Neural crest cell (in vitro differentiated cells): Measurements from ENCODE around the gene ARHGAP6. TPM values are rescaled to one million over a fixed set of nuclear protein-coding genes. Genes with fewer than 3 reads are reported as not detected.

Experiments used
- DNase-seq: peaks from one replicate; pipeline ENCODE4 v3.0.0; 2021; ENCODE audit warnings: low read depth, mixed read lengths, low spot score
- H3K27ac Mint-ChIP-seq: one replicate; pipeline ENCODE4 v1.8.0; 2021; ENCODE audit warnings: mild to moderate bottlenecking, mixed read lengths; ENCODE audit not compliant: unreplicated experiment
- H3K27me3 Mint-ChIP-seq: 2 replicates; pipeline ENCODE4 v1.8.0; 2021; ENCODE audit warnings: low read depth, mild to moderate bottlenecking, mixed read lengths
- H3K36me3 Mint-ChIP-seq: 2 replicates; pipeline ENCODE4 v1.8.0; 2021; ENCODE audit warnings: low read depth, mild to moderate bottlenecking, mixed read lengths
- H3K4me1 Mint-ChIP-seq: 2 replicates; pipeline ENCODE4 v1.8.0; 2021; ENCODE audit warnings: mixed read lengths
- H3K4me3 Mint-ChIP-seq: one replicate; pipeline ENCODE4 v1.8.0; 2021; ENCODE audit warnings: mild to moderate bottlenecking, mixed read lengths
- H3K9me3 Mint-ChIP-seq: 2 replicates; pipeline ENCODE4 v1.8.0; 2021; ENCODE audit warnings: mixed read lengths
- CTCF ChIP-seq: fragments of 200-600 bp; sonication (generic); conservative IDR thresholded peaks from 2 replicates; pipeline ENCODE4 v1.5.0; 2021; ENCODE audit warnings: antibody characterized with exemption, mild to moderate bottlenecking
- total RNA-seq: library from RNA; stranded (reverse); gene quantifications from 2 replicates; pipeline ENCODE4 v1.2.1, GENCODE V29; 2021

Gene ARHGAP6
- total RNA-seq, 1 donor from 2014 or later: 2.7 TPM

DNA sequence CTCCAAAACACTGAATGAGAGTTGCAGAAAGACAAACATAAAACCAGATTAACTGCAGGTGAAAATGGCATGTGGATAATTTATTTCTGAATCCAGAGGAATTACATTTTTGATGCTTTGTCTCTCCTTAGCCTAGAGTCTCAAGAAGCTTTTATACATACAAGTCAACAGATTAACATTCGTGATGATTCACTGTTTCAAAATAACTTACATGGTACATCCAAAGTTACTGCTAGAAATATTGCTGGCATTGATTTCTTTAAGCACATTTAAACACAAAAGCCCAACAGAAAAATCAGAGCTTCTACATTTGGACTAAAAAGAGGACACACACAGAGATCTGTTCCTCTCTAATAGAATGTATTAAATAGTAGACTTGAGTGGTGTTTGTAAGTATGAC lies 266.9 kb downstream of the ARHGAP6 start:
- no peak overlapping the region for H3K4me3 Mint-ChIP-seq
- no peak for DNase-seq
- no peak overlapping the region for H3K27ac Mint-ChIP-seq
- H3K36me3 Mint-ChIP-seq: no peaks in the 10 kb centered on the region
- H3K4me1 Mint-ChIP-seq: no peaks in the 10 kb centered on the region
- no peaks in the 10 kb centered on the region for H3K9me3 Mint-ChIP-seq
- TF ChIP-seq CTCF: no peak
- no peaks in the 10 kb centered on the region for H3K27me3 Mint-ChIP-seq

DNA sequence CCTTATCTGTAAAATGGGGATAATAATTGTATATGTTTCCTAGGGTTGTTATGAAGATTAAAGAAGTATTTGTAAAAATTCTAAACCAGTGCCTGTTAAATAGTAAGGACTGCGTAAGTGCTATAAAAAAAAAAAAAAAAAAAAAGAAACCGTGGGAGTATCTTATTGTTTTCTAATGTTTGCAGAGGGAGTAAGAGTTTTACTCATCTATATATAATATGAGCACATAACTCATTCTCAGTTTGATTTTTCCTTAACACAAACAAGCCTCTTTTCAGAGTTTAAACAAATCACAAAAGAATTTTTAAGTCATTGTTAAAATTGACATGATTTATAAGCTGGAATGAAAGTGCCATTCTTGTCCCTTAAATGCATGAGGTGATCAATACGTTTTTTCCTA lies 267.6 kb downstream of the ARHGAP6 start:
- H3K27ac Mint-ChIP-seq: no peak overlapping the region
- H3K4me3 Mint-ChIP-seq: no peak overlapping the region
- no peak for DNase-seq
- H3K4me1 Mint-ChIP-seq: no peaks in the 10 kb centered on the region
- no peaks in the 10 kb centered on the region for H3K9me3 Mint-ChIP-seq
- no peaks in the 10 kb centered on the region for H3K27me3 Mint-ChIP-seq
- no peak for TF ChIP-seq CTCF
- no peaks in the 10 kb centered on the region for H3K36me3 Mint-ChIP-seq

GRCh38 chrX:11397680-11398079 lies 268.0 kb downstream of the ARHGAP6 start:
- no peak overlapping the region for H3K27ac Mint-ChIP-seq
- no peaks in the 10 kb centered on the region for H3K9me3 Mint-ChIP-seq
- no peak for DNase-seq
- H3K4me1 Mint-ChIP-seq: no peaks in the 10 kb centered on the region
- no peak overlapping the region for H3K4me3 Mint-ChIP-seq
- no peaks in the 10 kb centered on the region for H3K36me3 Mint-ChIP-seq
- no peaks in the 10 kb centered on the region for H3K27me3 Mint-ChIP-seq
- TF ChIP-seq CTCF: no peak

GRCh38 chrX:11395859-11396258 lies 269.9 kb downstream of the ARHGAP6 start:
- no peak for DNase-seq
- no peak for TF ChIP-seq CTCF
- H3K9me3 Mint-ChIP-seq: peaks cover 3% of the 10 kb centered on the region
- no peaks in the 10 kb centered on the region for H3K4me1 Mint-ChIP-seq
- no peak overlapping the region for H3K4me3 Mint-ChIP-seq
- no peaks in the 10 kb centered on the region for H3K36me3 Mint-ChIP-seq
- H3K27ac Mint-ChIP-seq: no peak overlapping the region
- H3K27me3 Mint-ChIP-seq: no peaks in the 10 kb centered on the region

- no peak for TF ChIP-seq CTCF
- H3K4me1 Mint-ChIP-seq: no peaks in the 10 kb centered on the region
- H3K4me3 Mint-ChIP-seq: no peak overlapping the region
- no peaks in the 10 kb centered on the region for H3K27me3 Mint-ChIP-seq
- no peaks in the 10 kb centered on the region for H3K36me3 Mint-ChIP-seq
- DNase-seq: no peak
- H3K27ac Mint-ChIP-seq: no peak overlapping the region
- peaks cover 3% of the 10 kb centered on the region for H3K9me3 Mint-ChIP-seq
Measured at GRCh38 chrX:11393949-11394654, 271.6 kb downstream of the ARHGAP6 start.
